ENCODE data around the gene TYSND1.
"Not testable (repeated sequence)": the region's sequence is repeated elsewhere in the genome, so short reads cannot be mapped to it uniquely, and the experiment has no call there.

The TYSND1 gene

DNA sequence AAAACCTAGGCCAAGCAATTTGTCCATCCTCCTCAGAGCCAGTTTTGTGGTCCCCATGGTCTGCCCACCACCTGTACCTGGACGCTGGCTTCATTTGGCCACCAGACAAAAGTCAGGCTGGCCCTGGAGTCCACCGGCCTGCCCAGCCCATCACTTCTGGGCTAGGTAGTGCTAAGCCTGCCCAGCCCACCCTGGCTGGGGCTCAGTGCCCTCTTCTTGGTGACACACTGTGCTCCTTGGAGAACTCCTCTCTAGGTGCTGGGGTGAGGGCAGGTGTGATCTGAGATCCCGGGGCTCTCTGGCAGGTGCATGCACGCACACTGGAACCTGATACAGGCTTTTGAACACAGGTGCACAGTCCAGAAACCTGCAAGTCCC lies 15.0 kb downstream of the TYSND1 start:
- DNase-seq = no peak

- DNase-seq = no peak
Measured at GRCh38 chr10:70130878-70131559, 15.5 kb downstream of the TYSND1 start.

DNA sequence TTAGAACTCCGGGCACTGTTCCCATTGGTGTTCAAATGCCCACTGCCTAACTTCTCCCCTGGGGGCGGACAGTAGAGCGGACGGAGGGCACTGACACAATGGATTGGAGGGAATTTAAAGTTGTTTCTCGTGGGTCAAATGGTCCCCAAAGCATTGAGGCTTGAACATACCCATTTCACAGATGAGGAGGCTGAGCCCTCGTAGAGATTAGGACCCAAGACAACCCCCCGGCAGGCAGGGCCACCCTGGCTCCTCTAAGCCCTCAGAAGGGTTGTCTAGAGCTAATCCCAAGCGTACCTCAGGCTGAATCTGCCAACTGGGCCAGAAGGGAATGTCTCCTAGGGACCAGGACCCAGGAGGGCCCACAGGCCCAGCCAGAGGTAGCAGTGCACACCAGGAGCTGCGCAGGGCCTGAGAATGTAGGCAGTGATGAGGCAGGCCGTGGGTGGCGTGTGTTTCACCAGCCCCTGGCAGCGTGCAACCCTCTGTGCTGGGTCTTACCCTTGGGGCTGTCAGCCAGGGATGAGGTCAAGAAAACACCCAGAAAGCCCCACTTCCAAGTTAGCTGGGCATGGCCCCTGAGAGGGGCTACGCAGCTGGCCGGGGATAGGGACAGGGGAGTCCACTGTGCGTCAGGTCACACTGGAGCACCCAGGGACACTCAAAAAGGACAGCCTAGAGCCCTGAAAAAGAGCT lies 19.7 kb downstream of the TYSND1 start:
- no peak for DNase-seq

DNA sequence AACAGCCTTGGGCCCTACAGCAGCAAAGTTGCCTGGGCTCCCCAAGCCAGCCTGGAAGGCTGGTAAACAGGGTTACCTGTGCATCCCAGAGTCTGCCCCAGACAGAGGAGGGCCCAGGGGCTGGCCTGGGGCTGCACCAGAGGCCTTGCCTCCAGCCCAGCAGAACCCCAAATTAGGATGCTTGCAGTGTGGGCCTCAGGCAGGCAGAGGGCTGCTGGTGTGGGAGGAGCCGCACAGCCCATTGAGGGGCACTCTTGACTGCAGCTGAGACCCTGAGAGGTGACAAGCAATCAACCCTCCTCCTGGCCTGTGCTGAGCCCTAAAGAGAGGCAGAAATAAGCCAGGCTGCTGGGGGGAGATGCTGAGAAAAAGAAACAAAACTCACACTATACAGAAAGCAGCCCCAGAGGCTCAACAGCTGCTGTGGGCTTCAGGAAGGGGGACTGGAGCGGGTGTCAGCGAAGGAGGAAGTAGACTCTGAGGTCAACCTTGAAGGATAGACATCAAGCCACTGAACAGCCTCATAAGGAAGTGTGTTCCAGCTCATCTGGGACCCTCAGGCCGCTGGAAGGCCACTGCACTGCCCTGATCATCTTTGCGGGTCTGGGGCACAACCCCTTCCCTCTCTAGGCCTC lies 20.5 kb downstream of the TYSND1 start:
- no peak for DNase-seq

- DNase-seq = no peak
Measured at GRCh38 chr10:70124918-70125317, 21.6 kb downstream of the TYSND1 start.

GRCh38 chr10:70124415-70124814 lies 22.1 kb downstream of the TYSND1 start:
- DNase-seq = no peak

DNA sequence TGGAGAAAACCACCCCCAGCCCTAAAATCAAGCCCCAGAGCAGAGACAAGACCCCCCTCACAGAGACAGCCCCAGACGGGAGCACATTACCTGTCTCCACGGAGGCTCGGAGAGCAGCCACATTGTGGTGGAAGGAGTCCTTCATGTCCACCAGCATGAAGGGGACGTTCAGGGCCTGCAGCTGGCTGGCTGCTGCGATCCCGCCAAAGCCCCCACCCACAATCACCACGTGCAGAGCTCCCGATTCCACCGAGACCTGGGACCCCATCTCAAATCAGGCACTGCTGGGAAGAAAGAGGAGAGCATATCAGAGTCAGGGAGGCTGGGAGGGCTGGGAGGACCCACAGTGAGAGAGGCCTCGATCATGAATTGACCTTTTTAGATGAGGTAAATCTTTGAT lies 22.7 kb downstream of the TYSND1 start:
- DNase-seq = no peak

DNA sequence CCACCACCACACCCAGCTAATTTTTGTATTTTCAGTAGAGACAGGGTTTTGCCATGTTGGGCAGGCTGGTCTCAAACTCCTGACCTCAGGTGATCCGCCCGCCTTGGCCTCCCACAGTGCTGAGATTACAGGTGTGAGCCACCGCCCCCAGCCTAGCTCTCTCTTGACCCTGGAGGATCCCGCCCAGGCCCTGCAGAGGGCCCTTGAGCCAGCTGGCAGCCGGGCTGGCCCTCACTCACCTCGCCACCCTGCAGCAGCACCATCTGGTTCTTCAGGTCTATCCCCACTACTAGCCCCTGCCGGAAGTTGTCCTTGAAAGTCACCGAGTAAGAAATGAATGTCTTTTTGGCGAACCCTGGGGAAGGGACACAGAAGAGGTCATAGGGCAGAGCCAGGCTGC lies 23.3 kb downstream of the TYSND1 start:
- not testable (repeated sequence) for DNase-seq

DNA sequence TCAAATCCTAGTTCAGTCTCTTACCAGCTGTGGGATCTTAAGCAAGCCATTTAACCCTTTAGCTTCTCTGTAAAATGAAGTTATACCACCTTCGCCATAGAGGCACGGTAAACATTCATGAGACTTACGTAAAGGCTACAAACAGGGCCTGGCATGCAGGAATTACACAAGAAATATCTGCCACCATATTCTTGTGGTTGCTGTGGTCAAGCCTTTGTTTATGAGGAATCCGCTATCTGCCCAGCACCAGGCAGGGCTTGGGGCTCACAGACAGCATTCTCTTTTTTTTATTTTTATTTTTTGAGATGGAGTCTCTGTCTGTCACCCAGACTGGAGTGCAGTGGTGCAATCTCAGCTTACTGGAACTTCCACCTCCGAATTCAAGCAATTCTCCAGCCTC lies 23.8 kb downstream of the TYSND1 start:
- no peak for DNase-seq

DNA sequence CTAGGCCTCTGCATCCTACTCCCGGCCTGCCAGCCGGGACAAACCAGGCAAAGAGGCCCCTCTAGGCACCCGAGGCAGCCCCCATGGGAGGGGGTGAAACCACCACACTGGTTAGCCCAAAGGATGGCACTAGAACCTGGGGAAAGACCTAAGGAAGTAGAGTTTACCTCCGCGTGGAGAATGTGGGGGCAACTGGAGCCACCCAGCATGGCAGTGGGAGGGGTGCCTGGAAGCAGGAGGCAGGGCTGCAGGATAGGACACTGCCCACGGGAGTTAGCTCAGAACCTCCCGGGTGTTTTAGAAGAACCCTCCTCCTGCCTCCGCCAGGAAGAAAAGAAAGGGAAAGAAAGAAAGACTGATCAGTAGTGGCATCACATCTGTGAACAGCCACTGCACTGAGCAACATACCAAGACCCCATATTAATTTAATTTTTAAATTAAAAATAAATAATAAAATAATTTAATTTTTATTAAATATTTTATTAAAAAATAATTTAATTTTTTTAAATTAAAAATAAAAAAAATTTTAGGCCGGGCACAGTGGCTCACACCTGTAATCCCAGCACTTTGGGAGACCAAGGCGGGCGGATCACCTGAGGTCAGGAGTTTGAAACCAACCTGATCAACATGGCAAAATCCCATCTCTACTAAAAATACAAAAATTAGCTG lies 25.1 kb downstream of the TYSND1 start:
- DNase-seq = no peak

GRCh38 chr10:70120417-70120816 lies 26.1 kb downstream of the TYSND1 start:
- no peak for DNase-seq

DNA sequence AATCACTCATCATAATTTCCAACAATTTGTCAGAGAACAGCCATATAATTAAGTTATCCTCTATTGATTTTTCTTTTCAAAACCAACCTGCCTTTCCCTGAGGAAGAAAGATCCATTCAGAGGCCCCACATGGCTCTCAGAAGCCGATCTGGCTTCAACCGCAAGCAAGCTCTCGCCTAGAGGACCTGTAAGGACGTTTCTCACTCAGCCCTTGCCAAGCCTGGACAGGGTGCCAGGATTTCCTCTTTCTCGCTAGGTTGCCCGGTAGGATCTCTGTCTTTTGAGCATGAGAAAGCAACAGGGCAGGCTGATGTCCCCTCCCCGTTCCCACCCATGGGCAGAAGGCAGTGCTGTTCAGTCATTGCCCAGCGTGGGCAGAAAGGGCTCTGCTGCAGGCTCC lies 26.9 kb downstream of the TYSND1 start:
- no peak for DNase-seq

DNA sequence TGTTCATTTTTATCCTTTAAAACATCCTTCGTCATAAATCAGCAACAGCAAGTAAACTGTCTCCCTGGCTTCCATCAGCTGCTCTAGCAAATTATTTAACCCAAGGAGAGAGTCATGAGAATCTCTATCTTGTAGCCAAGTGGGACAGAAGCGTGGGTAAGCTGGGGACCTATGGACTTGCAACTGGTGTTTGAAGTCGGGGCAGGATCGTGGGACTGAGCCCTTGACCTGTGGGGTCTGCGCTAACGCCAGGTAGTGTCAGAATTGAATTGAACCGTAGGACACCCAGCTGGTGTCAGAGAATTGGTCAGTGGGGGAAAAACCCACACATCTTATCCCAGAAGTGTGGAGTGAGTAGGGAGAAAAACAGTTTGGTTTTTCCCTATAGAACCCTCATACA lies 27.3 kb downstream of the TYSND1 start:
- no peak for DNase-seq

DNA sequence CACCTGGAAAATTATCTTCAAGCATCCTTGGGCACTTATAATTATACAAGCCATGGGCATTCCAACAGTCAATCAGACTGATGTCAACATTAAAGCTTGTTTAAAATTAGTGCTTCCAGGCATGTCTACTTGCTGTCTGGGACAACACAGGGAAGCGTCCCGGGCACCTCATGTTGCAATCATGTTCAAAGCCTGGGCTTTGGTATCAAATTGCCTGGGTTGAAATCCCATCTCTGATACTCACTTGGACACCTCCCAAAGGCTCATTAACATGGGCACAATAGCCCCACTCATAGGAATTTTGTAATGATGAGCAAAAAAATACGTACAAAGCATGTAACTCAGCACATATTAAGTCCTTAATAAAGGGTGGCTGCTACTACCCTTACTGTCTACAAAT lies 28.3 kb downstream of the TYSND1 start:
- no peak for DNase-seq

DNA sequence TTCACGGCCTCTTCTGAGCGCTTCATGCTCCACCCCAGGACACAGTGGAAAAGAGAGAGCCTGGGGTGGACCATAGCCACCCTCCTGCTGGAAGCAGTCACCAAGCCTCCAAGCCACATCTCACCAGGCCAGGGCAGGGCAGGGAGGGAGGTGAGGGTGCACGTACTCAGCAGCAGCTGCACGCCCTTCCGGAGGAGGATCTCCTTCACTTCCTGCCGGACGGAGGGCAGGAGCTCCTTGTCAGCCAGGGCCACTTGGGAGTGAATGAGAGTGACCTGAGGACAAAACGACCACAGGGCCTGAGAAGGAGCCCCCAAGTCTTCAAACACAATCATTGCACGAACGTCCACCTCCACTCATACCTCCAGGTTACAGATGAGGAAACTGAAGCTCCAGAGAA lies 28.9 kb downstream of the TYSND1 start:
- DNase-seq = no peak

- peak; percentile 4 for DNase-seq
Measured at GRCh38 chr10:70115948-70116682, 30.4 kb downstream of the TYSND1 start.

DNA sequence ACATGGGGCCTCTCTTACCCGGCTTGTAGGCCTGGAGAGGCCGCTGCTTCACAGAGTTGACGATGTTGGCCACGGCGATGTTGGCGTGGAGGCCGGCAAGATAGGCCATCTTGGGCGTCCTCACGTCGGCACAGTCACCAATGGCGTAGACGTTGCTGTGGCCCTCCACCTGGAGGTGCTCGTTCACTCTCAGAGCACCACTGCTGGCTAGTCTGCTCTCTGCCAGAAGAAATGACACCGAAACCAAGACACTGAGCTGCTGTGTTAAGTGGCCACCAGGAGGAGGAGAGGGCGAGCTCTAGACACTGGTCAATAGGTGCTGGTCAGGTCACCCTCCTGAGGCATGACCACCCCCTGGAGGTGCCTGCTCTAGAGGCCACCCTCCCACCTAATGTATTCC lies 31.6 kb downstream of the TYSND1 start:
- DNase-seq = no peak

DNA sequence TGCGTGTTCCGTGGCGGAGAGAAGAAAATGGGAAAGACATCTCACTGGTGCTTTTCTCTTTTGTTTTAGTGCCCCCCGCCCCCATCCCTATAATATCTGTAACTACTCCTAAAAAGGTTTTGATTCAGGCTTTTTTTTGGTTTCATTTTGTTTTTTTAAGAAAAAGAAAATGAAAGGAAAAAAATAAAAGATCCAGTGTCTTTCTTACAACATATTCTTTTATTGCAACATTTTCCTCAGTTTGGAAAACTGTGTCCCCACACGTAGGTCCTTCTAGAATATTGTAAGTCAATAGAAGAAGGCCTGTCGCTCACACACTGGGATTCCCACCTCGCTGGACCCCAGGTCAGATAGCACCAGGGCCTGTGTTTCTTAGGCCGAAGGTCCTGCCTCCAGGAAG lies 34.4 kb downstream of the TYSND1 start:
- no peak for DNase-seq

DNA sequence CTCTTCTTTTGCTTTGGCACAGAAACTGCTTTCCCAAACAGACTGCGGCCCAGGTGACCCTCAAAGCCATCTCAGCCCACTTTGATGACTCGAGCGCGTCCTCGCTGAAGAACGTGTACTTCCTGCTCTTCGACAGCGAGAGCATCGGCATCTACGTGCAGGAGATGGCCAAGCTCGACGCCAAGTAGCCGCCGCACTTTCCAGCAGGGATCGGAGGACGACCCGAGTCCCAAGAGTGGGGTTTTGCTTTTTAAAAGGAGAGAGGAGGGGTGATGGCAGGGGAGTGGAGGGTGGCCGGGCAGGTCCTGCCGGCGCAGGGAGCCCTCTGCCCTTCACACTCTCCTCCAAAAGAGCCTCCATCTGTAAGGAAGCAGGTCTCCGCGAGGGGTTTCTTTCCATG lies 35.0 kb downstream of the TYSND1 start:
- no peak for DNase-seq

- DNase-seq = no peak
Measured at GRCh38 chr10:70109064-70109729, 37.3 kb downstream of the TYSND1 start.

GRCh38 chr10:70106958-70107791 lies 39.3 kb downstream of the TYSND1 start:
- DNase-seq = no peak

GRCh38 chr10:70101668-70102067 lies 44.8 kb downstream of the TYSND1 start:
- DNase-seq = no peak

All from NCI-H1694 treated with DMSO at 0.1 percent for 48 hours (cell line).